RWPE1 (cell line): ENCODE measurements around the gene NAPSA.
"Not testable (repeated sequence)": the region's sequence is repeated elsewhere in the genome, so short reads cannot be mapped to it uniquely, and the experiment has no call there.

Source experiments
- CTCF ChIA-PET: fragments of 350-600 bp; sonication (Branson Sonifier 250); formaldehyde crosslinking; extraction: SDS; loops from one replicate; lab custom pipeline; 2021; lab: Yijun Ruan, JAX
- POLR2A ChIA-PET: fragments of 400-600 bp; formaldehyde crosslinking; extraction: SDS; loops from one replicate; lab custom pipeline; 2020; ENCODE audit warnings: antibody characterized with exemption; ENCODE audit not compliant: low non-redundant PET; lab: Yijun Ruan, JAX
- DNase-seq: peaks from one replicate; pipeline ENCODE4 v3.0.0; 2012; ENCODE audit warnings: low spot score
- H3K27ac ChIP-seq: fragments of 450-650 bp; 2 replicates; pipeline ENCODE4 v1.5.1; 2017
- CTCF ChIP-seq: fragments of 450-650 bp; conservative IDR thresholded peaks from 2 replicates; pipeline ENCODE4 v1.5.1; 2017; ENCODE audit warnings: low read depth, mild to moderate bottlenecking

The NAPSA gene

GRCh38 chr19:50361290-50362029 lies 4.0 kb downstream of the NAPSA start:
- H3K27ac ChIP-seq = no peak overlapping the region
- DNase-seq = no peak
- CTCF ChIA-PET = no interaction called here
- POLR2A ChIA-PET = no interaction called here
- no peak for TF ChIP-seq CTCF

DNA sequence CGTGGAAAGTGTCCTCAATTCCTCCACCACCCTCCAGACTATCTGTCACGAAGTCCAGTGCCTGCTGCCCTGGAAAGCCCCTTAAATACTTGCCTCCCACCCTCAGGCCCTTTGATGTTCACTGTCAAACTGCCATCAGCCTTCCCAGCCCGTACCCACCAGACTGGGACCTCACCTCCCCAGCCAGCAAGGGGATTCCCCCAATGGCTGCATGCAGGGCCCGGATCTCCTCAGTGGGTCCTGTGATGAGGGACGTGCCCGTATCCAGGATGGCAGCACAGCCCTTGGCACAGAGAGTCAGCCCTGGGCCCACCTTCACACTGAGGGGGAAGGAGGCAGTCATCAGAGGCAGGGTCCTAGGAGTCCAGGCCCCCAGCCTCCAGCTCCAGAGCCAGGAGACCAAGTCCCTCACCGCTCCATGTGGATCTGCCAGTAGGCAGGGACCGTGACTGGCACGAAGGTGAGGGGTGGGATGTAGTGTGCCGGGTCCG lies 6.1 kb downstream of the NAPSA start:
- CTCF ChIA-PET = interaction anchor here (1.3 kb wide), 1 partner anchor 10 kb away, joined by 5 read pairs; no protein-coding TSS in a partner anchor
- POLR2A ChIA-PET = no interaction called here
- H3K27ac ChIP-seq = no peak overlapping the region
- no peak for DNase-seq
- TF ChIP-seq CTCF = no peak

DNA sequence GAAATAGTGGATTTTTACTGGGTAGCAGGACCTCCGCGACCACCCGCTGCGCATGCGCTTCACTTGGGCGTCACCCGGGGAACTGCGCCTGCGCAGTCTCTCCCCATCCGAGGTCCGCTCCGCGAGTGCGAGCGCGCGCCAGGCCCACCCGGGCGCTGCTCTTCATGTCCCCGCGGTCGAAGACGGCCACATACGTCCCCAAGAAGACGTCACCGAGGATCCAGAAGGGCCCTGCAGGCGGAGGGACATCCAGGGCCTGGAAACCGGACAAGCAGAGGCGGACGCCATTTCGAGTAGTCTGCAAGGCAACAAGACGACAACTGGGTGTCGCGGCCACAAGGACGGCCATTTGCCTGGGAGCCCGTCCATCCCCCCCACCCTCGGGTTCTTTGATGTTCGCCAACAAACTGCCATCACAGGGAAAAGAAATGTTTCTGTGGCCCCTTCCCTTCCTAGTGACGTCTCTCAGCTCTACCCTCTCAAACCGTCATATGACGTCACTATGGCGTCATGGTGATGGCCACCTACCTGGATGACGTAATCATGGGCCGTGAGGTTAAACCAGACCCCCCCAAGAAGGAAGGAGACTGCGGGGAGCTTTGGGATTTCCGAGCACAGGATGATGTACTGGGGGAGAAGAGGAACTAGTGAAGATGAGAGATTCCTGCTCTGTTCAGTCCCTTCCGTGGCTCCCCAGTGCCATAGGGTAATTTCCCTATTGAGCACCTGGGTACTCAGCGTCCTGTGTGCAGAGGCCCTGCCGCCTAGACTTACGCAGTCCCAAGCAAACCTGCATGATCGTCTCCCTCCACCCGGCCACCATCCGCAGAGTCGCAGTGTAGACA lies 6.7 kb downstream of the NAPSA start:
- no peak for TF ChIP-seq CTCF
- DNase-seq = peak; percentile 79
- no peak overlapping the region for H3K27ac ChIP-seq
- POLR2A ChIA-PET = no interaction called here
- CTCF ChIA-PET = interaction anchor here (0.6 kb wide), 1 partner anchor 198 kb away, joined by 3 read pairs; no protein-coding TSS in a partner anchor

DNA sequence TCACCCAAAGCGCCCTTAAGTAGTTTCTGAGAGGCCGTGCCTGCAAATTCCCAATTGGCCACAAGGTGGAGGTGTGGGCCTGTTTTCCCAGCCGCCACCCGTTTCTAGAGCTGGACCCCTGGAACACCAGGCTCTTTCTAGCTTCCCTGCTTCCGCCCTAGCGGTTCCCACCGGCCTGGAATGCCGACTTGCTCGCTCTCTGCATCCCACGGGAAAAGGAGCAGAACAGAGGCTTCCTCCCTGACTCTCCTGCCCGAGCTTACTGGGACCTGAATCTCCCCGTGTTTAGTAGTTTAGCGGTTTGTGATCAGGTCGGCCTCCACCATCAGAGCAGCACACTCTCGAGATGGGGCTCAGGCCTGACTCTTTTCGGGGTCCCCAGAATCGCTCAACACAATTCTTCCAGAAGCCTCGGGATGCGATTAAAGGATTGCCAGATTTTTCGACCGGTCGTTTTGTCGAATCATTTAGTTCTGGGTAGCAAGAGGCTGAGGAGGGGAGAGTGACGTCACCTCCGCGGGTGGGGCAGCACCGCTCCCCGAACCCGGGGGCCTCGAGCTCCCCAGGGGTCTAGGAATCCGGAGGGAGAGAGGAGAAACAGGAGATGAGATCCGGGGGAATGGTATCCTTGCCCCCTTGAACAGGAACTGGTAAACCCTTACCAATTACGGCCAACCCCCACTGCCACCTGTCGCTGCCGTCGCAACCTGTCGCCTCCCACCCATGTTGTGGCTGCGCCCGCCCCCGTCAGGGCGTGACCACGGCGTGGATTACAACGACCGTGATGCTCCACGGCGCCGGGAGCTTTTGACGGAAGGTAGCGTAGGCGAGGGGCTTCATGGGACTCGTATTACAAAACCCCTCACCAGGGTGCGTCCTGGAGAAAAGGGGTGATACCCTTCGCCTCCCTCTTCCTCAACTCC lies 8.0 kb downstream of the NAPSA start:
- CTCF ChIA-PET = interaction anchor here (0.5 to 1.5 kb wide), 15 partner anchors 11 to 1062 kb away, joined by 3 to 10 read pairs (median 3); partner anchors contain the start of gene NR1H2
- peak overlapping the region; percentile 40 for H3K27ac ChIP-seq
- TF ChIP-seq CTCF = peak; percentile 87
- no peak for DNase-seq
- POLR2A ChIA-PET = no interaction called here

DNA sequence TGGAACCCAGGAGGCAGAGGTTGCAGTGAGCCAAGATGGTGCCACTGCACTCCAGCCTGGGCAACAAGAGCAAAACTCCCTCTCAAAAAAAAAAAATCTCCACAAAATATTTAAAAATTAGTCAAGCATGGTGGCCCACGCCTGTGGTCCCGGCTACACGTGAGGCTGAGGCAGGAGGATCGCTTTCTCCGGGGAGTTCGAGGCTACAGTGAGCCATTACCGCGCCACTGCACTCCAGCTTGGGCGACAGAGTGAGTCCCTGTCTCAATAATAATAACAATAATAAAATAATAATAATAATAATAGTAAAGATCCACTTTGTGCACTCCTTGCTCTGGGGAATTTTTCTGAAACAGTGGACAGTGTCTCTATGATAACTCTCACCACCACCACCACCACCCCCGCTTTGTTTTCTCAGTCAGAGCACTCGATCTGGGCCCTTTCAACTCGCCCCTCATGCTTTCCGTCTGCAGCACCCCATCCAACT lies 8.7 kb downstream of the NAPSA start:
- 0 out of 2 replicates have a peak overlapping the region, but pooled peaks have one; percentile 40 for H3K27ac ChIP-seq
- CTCF ChIA-PET = interaction anchor here (0.6 to 1.5 kb wide), 8 partner anchors 11 to 799 kb away, joined by 3 to 10 read pairs (median 4); partner anchors contain the start of gene NR1H2

DNA sequence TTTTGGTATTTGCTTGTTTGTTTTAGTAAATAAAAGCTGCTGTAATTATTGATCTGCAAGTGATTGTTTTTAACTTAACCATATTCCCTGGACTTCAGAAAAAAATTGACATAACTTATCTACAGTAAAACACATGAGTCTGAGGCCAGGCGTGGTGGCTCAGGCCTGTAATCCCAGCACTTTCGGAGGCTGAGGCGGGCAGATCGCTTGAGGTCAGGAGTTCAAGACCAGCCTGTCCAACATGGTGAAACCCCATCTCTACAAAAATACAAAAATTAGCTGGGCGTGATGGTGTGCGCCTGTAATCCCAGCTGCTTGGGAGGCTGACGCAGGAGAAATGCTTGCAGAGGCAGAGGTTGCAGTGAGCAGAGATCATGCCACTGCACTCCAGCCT lies 12.0 kb downstream of the NAPSA start:
- H3K27ac ChIP-seq, POLR2A ChIA-PET, DNase-seq: not testable (repeated sequence)
- CTCF ChIA-PET = interaction anchor here (0.5 to 1.1 kb wide), 3 partner anchors 14 to 189 kb away, joined by 3 to 6 read pairs (median 4); no protein-coding TSS in a partner anchor

More for the DNA sequence above, 8.7 kb downstream of the NAPSA start:
- POLR2A ChIA-PET = no interaction called here
- TF ChIP-seq CTCF = no peak
- no peak for DNase-seq
